Effector memory CD8-positive, alpha-beta T cell (primary cell): Measurements from ENCODE around the gene FYN.

Experiments used
- ATAC-seq: fragments of 150-1000 bp; cut with Tn5 transposase; replicated peaks from 2 replicates; pipeline ENCODE4 v1.10.0; 2021; ENCODE audit warnings: mild to moderate bottlenecking, moderate library complexity
- DNase-seq, 3 experiments: peaks; one replicate each; pipeline ENCODE4 v3.0.0; 2021
- H3K27ac Mint-ChIP-seq, 2 donors: one replicate each; pipeline ENCODE4 v1.8.0; 2022; ENCODE audit warnings: mild to moderate bottlenecking in 2 of 2, mixed read lengths in 2 of 2, moderate library complexity in 2 of 2
- H3K27me3 Mint-ChIP-seq, 2 donors: one replicate each; pipeline ENCODE4 v1.8.0; 2022; ENCODE audit warnings: mixed read lengths in 2 of 2
- H3K36me3 Mint-ChIP-seq: one replicate; pipeline ENCODE4 v1.8.0; 2022; ENCODE audit warnings: mild to moderate bottlenecking, moderate library complexity, mixed read lengths; ENCODE audit not compliant: insufficient read depth
- H3K4me1 Mint-ChIP-seq, 2 donors: one replicate each; pipeline ENCODE4 v1.8.0; 2022; ENCODE audit warnings: low read depth in 2 of 2, mixed read lengths in 2 of 2
- H3K4me3 Mint-ChIP-seq, 2 donors: one replicate each; pipeline ENCODE4 v1.8.0; 2022; ENCODE audit warnings: mild to moderate bottlenecking in 2 of 2, mixed read lengths in 2 of 2, moderate library complexity in 2 of 2
- H3K9me3 Mint-ChIP-seq, 2 donors: one replicate each; pipeline ENCODE4 v1.8.0; 2022; ENCODE audit warnings: mixed read lengths in 2 of 2

Gene FYN

GRCh38 chr6:111632468-111633247, 240.6 kb downstream of the FYN start:
- DNase-seq (no peak), ATAC-seq (no peak)
- Mint-ChIP-seq H3K4me3 (no peak overlapping the region), H3K4me1 (no peaks in the 10 kb centered on the region), H3K36me3 (peaks cover 3% of the 10 kb centered on the region), H3K9me3 (peaks cover 4 to 13% of the 10 kb centered on the region in 2 donors), H3K27ac (no peak overlapping the region), H3K27me3 (no peaks in the 10 kb centered on the region)

- Mint-ChIP-seq H3K4me1 (no peaks in the 10 kb centered on the region), H3K36me3 (peaks cover 3% of the 10 kb centered on the region), H3K27ac (no peak overlapping the region), H3K4me3 (no peak overlapping the region), H3K27me3 (no peaks in the 10 kb centered on the region), H3K9me3 (peaks cover 4 to 13% of the 10 kb centered on the region in 2 donors)
- no peak for DNase-seq
- ATAC-seq, result no peak
Measured at GRCh38 chr6:111631903-111632460, 241.3 kb downstream of the FYN start.

GRCh38 chr6:111631018-111631417, 242.2 kb downstream of the FYN start:
- no peak for DNase-seq
- no peak for ATAC-seq
- Mint-ChIP-seq H3K4me1 (no peaks in the 10 kb centered on the region), H3K27ac (no peak overlapping the region), H3K4me3 (no peak overlapping the region), H3K36me3 (peaks cover 3% of the 10 kb centered on the region), H3K9me3 (peaks cover 4 to 13% of the 10 kb centered on the region in 2 donors), H3K27me3 (no peaks in the 10 kb centered on the region)

- Mint-ChIP-seq H3K27ac (no peak overlapping the region), H3K9me3 (peaks cover 4 to 13% of the 10 kb centered on the region in 2 donors), H3K27me3 (no peaks in the 10 kb centered on the region), H3K4me1 (no peaks in the 10 kb centered on the region), H3K4me3 (no peak overlapping the region), H3K36me3 (peaks cover 3% of the 10 kb centered on the region)
- DNase-seq (no peak), ATAC-seq (no peak)
Measured at GRCh38 chr6:111628142-111628850, 245.0 kb downstream of the FYN start.

DNA sequence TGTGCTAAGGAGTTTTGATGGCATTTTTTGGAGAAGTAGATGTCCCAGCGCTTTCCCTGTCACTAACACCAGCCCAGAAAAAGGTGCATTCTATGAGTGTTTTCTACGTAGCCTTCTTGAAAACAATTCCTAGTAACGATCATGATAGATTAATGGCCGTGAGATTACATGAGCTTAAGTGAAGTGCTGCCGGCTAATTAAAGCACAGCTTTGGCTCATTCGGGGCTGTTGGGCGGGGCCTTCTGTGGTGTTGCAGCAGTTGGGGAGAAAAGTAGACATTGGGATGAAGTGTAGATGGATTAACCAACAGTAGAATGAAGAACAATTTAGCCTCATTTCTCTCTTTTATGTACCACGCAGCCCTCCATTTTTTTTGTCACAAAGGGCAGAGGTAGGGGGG, 246.8 kb downstream of the FYN start:
- H3K36me3 Mint-ChIP-seq, result peaks cover 3% of the 10 kb centered on the region
- H3K4me1 Mint-ChIP-seq, result no peaks in the 10 kb centered on the region
- DNase-seq (no peak), ATAC-seq (no peak)
- H3K27ac Mint-ChIP-seq, result no peak overlapping the region
- peaks cover 4 to 13% of the 10 kb centered on the region in 2 donors for H3K9me3 Mint-ChIP-seq
- no peaks in the 10 kb centered on the region for H3K27me3 Mint-ChIP-seq
- no peak overlapping the region for H3K4me3 Mint-ChIP-seq

- H3K36me3 Mint-ChIP-seq, result peaks cover 3% of the 10 kb centered on the region
- peaks cover 4 to 13% of the 10 kb centered on the region in 2 donors for H3K9me3 Mint-ChIP-seq
- no peak overlapping the region for H3K27ac Mint-ChIP-seq
- ATAC-seq (no peak), DNase-seq (no peak)
- no peaks in the 10 kb centered on the region for H3K4me1 Mint-ChIP-seq
- H3K4me3 Mint-ChIP-seq, result no peak overlapping the region
- H3K27me3 Mint-ChIP-seq, result peaks cover 0 to 4% of the 10 kb centered on the region in 2 donors
Measured at GRCh38 chr6:111625461-111626391, 247.5 kb downstream of the FYN start.

DNA sequence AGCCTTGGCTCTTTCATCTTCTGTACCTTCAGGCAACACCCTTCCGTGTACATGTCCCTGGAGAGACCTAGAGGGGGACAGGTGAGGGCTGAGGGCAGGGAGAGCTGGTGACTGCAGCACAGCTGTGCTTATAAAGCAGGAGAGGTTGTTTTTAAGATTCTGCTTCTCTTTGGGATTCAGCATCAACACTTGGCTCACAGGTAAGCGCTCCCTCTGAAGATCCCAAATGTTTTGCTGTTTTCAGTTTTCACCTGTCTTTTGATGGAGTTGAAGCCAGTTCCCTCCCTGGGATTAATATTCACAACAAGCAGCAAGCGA, 248.2 kb downstream of the FYN start:
- H3K27ac Mint-ChIP-seq, result no peak overlapping the region
- H3K4me1 Mint-ChIP-seq, result no peaks in the 10 kb centered on the region
- no peak for ATAC-seq
- H3K27me3 Mint-ChIP-seq, result peaks cover 0 to 8% of the 10 kb centered on the region in 2 donors
- peaks cover 4 to 13% of the 10 kb centered on the region in 2 donors for H3K9me3 Mint-ChIP-seq
- no peak for DNase-seq
- H3K36me3 Mint-ChIP-seq, result no peaks in the 10 kb centered on the region
- H3K4me3 Mint-ChIP-seq, result no peak overlapping the region

GRCh38 chr6:111624401-111625098, 248.7 kb downstream of the FYN start:
- ATAC-seq (no peak), DNase-seq (no peak)
- Mint-ChIP-seq H3K4me3 (no peak overlapping the region), H3K9me3 (peaks cover 2 to 10% of the 10 kb centered on the region in 2 donors), H3K36me3 (no peaks in the 10 kb centered on the region), H3K27me3 (peaks cover 0 to 8% of the 10 kb centered on the region in 2 donors), H3K27ac (no peak overlapping the region), H3K4me1 (no peaks in the 10 kb centered on the region)

GRCh38 chr6:111623046-111623718, 250.1 kb downstream of the FYN start:
- Mint-ChIP-seq H3K4me1 (no peaks in the 10 kb centered on the region), H3K4me3 (no peak overlapping the region), H3K27me3 (peaks cover 6 to 8% of the 10 kb centered on the region in 2 donors), H3K9me3 (no peaks in the 10 kb centered on the region), H3K27ac (no peak overlapping the region), H3K36me3 (no peaks in the 10 kb centered on the region)
- ATAC-seq (no peak), DNase-seq (no peak)

DNA sequence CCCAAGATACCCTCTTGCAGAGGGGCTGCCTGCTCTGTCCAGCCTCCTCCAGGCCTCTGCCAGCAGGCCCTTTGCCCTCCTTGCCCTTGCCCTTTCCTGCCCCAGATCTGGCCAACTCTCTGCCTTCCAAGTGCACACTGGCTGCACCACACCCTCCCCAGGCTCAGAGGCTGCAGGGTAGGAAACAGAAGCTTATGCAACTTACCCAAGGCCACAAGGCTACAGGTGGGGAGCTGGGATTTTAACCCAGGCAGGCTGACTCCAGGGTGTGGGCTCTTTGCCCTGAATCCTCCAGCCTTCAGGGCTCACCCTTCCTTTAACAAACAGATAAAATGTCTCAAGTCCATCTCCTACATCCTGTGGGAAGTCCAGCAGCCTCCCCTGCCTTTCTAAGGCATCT, 253.1 kb downstream of the FYN start:
- Mint-ChIP-seq H3K4me3 (no peak overlapping the region), H3K27ac (no peak overlapping the region), H3K27me3 (peaks cover 14 to 16% of the 10 kb centered on the region in 2 donors), H3K36me3 (no peaks in the 10 kb centered on the region), H3K4me1 (no peaks in the 10 kb centered on the region), H3K9me3 (no peaks in the 10 kb centered on the region)
- ATAC-seq (no peak), DNase-seq (no peak)

- DNase-seq, result no peak
- no peak for ATAC-seq
- H3K9me3 Mint-ChIP-seq, result no peaks in the 10 kb centered on the region
- no peak overlapping the region for H3K27ac Mint-ChIP-seq
- H3K27me3 Mint-ChIP-seq, result peaks cover 24 to 34% of the 10 kb centered on the region in 2 donors
- H3K4me3 Mint-ChIP-seq, result no peak overlapping the region
- no peaks in the 10 kb centered on the region for H3K4me1 Mint-ChIP-seq
- H3K36me3 Mint-ChIP-seq, result no peaks in the 10 kb centered on the region
Measured at GRCh38 chr6:111618407-111618806, 254.8 kb downstream of the FYN start.

DNA sequence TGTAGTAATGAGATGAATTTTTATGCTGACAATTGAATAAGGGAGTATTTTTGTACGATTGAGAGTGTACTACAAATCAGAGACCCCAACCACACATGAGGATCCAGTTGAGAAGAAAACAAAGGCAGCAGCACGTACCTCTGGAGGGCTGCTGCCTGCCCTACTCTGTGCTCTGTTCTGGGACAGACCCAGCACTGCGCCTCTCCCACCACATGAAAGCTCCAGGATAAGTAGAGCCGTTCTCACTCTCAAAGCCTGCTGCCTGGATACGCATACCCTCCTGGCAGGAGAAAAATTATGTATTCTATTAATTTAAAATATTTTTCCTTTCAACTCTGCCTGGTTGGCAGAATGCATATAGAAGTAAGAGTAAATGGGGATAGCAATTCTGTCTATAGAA, 256.1 kb downstream of the FYN start:
- Mint-ChIP-seq H3K4me1 (no peaks in the 10 kb centered on the region), H3K4me3 (no peak overlapping the region), H3K27me3 (peaks cover 24 to 46% of the 10 kb centered on the region in 2 donors), H3K36me3 (no peaks in the 10 kb centered on the region), H3K9me3 (no peaks in the 10 kb centered on the region), H3K27ac (no peak overlapping the region)
- no peak for ATAC-seq
- DNase-seq, result no peak
